LNCaP clone FGC (cell line): ENCODE data around the gene COL4A2.

ENCODE experiments used
- DNase-seq: peaks from one replicate; pipeline ENCODE4 v3.0.0-alpha.2; 2011; ENCODE audit warnings: low read depth
- H3K4me3 ChIP-seq: 2 replicates; pipeline ENCODE4 v1.5.1; 2011; ENCODE audit warnings: mild to moderate bottlenecking, low read depth, low read length, control low read depth
- TF ChIP-seq, protein P1 (sequence below): IDR thresholded peaks from 2 replicates; pipeline ENCODE4 v1.5.1; 2012; ENCODE audit warnings: mild to moderate bottlenecking; ENCODE audit not compliant: control insufficient read depth, insufficient read depth; ENCODE audit errors: extremely low read depth

COL4A2 gene

DNA sequence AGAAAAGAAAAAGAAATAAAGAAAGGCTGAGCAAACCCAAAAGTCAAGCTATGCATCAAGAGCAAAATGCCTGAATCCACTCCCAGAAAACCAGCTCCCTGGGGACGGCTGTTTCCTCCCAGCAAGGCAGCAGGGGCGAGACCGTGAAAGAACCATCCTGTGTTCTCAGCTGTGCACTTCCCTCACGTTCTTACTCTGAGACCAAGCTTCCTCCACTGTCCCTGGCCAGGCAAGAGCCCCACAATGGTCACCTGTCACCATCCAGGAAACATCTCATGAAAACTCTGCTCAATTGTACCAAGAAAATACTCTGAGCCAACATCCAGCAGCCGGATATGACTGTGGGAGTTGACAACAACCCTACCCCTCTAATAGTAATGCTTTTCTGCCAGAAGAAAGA, 231.5 kb downstream of the COL4A2 start:
- TF ChIP-seq, protein P1, sequence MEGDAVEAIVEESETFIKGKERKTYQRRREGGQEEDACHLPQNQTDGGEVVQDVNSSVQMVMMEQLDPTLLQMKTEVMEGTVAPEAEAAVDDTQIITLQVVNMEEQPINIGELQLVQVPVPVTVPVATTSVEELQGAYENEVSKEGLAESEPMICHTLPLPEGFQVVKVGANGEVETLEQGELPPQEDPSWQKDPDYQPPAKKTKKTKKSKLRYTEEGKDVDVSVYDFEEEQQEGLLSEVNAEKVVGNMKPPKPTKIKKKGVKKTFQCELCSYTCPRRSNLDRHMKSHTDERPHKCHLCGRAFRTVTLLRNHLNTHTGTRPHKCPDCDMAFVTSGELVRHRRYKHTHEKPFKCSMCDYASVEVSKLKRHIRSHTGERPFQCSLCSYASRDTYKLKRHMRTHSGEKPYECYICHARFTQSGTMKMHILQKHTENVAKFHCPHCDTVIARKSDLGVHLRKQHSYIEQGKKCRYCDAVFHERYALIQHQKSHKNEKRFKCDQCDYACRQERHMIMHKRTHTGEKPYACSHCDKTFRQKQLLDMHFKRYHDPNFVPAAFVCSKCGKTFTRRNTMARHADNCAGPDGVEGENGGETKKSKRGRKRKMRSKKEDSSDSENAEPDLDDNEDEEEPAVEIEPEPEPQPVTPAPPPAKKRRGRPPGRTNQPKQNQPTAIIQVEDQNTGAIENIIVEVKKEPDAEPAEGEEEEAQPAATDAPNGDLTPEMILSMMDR, result no peak
- DNase-seq, result no peak
- no peak overlapping the region for H3K4me3 ChIP-seq

DNA sequence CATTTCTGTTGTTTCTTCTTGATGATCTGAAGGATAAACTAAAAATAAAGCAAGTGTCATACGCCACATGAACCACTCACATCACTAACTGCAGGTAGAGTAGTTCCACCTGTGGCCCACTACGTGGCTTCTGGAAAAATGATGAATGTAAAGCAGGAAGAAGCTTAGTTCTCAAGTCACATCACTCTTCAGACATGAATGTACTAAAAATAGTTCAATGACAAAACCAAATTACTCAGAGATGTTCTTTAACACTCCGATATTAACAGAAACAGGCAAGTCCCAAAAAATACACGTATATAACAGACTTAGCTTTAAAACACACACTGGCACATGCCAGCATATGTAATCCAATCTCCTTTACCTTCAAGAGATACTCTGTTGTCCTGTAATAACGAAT, 232.8 kb downstream of the COL4A2 start:
- H3K4me3 ChIP-seq, result no peak overlapping the region
- DNase-seq, result no peak
- TF ChIP-seq, protein P1, result no peak

DNA sequence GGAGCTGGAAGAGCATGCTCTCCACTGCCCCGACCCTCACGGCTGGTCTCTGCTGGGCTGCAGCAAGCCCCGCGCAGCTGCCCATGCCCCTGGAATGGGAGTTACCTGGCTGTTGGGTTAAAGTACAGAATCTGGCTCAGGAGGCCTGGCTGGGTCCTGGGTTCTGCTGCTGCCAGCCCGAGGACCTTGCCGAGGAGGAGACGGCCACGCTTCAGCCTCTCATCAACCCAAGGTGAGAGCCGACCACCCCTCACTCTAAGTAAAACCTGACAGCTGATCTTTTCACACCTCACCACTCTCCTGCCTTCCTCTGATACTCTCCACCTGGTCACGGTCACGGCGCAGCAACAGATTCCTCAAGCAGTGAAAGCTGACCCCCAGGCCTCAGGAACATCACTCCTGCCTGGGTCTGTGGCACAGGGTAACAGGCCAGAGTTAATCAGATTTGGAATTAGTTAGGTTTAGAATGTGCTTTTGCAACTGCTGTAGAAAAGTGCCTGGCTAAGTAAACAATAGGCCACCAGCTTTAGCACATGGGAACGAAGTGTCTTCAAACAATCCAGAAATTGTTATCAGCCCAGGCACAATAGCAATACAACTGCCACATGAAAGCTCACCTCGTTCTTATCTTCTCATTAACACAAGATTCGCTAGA, 233.9 kb downstream of the COL4A2 start:
- TF ChIP-seq, protein P1, result no peak
- no peak for DNase-seq
- no peak overlapping the region for H3K4me3 ChIP-seq

DNA sequence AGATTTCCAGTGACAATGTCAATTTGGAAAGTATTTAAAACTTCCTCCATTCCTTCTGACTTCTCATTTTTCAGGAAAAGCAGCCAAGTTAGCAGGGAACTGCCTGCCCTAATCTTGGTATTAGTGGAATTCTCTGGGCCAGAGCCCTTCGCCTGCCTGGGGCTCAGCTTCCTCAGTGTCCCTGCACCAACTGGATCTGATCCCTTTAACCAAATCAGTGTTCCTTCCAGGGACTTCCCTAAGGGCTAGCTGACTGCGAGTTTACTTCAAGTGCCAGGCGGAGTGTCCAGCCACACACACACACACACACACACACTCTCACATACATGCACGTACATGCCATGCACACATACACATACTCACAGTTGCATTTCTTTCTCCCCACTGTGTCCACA, 234.4 kb downstream of the COL4A2 start:
- no peak for DNase-seq
- no peak overlapping the region for H3K4me3 ChIP-seq
- TF ChIP-seq, protein P1, result no peak

DNA sequence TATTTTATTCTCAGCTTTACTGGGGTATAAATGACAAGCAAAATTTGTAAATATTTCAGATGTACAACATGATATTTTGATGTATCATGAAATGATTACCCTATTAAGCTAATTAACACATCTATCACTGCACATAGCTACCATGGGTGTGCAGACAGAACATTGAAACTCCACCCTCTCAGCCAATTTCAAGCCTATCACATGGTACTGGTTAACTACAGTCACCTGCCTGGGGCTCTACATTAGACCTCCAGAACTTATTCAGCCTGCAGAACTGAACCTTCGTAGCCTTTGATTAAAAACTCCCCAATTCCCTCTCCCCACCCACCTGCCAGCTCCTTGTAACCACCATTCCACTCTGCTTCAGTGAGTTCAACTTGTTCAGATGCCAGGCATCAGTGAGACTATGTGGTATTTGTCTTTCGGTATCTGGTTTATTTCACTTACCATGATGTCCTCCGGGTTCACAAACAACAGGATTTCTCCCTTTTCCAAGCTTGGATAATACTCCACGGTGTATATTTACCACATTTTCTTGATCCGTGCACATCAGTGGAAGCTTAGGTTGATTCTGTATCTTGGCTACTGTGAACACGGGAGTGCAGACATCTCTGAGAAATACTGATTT, 235.2 kb downstream of the COL4A2 start:
- TF ChIP-seq, protein P1, result no peak
- DNase-seq, result no peak
- no peak overlapping the region for H3K4me3 ChIP-seq

DNA sequence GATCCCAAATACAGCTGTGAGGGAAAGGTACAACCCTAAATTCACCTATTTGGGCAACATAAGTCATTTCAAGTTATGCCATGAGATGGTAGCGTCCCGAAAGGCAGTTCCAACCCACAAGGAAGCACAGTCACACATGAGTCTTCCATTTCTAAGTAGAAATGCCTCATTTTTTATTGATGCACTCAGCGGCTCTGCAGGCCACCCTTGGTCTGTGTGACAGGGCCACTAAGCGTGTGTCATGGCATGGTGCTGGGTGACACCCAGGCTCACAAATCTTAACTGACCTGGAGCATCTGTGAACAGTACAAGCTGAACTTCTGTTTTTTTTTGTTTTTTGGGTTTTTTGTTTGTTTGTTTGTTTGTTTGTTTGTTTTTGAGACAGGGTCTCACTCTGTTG, 239.3 kb downstream of the COL4A2 start:
- TF ChIP-seq, protein P1, result no peak
- no peak for DNase-seq
- no peak overlapping the region for H3K4me3 ChIP-seq

DNA sequence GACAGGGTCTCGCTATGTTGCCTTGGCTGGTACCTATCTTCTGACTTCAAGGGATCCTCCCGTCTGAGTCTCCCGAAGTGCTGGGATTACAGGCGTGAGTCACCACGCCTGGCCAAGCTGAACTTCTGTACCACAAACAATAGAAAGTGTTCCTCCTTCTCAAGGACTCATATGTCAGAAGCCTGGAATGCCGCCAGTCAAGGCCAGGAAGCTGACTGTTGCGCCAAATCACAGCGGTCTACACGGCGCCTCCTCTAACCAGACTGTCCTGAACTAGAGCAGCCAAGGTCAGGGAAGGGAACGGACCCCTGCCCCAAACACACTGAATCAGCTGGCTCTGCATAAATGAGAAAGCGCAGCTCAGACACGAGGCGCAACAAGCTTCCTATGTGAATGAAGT, 239.8 kb downstream of the COL4A2 start:
- TF ChIP-seq, protein P1, result no peak
- H3K4me3 ChIP-seq, result no peak overlapping the region
- no peak for DNase-seq
